Stimulated activated CD8-positive, alpha-beta memory T cell treated with anti-CD3 and anti-CD28 coated beads, Interleukin-15, amount 100 ng/mL, for 48 hours (primary cell): ENCODE data around the gene ATF6B.
"Not testable (repeated sequence)": the region's sequence is repeated elsewhere in the genome, so short reads cannot be mapped to it uniquely, and the experiment has no call there.

Source experiments
- DNase-seq, 2 donors: peaks; one replicate each; pipeline ENCODE4 v3.0.0-alpha.2; 2020; ENCODE audit warnings: low read depth in 2 of 2

The ATF6B gene

DNA sequence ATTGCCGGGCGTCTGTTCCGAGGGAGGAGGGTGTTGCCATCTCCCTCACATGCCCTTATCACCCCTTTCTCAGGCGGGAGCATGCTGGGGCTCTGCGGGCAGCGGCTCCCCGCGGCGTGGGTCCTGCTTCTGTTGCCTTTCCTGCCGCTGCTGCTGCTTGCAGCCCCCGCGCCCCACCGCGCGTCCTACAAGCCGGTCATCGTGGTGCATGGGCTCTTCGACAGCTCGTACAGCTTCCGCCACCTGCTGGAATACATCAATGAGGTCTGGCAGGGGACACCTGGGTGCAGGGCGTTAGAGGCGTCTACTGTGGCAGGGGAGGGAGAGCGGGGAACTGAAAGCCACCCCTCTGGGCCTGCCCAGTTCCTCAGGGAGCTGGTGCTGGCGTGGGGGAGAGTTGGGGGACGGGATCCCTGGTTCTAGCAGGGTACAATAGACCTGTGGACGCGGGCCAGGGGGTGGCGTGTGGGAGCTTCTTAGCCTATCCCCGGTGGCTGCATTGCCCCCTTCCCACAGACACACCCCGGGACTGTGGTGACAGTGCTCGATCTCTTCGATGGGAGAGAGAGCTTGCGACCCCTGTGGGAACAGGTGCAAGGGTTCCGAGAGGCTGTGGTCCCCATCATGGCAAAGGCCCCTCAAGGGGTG is 26.6 kb upstream of the ATF6B start:
- DNase-seq: peak; percentile 46 to 48

DNA sequence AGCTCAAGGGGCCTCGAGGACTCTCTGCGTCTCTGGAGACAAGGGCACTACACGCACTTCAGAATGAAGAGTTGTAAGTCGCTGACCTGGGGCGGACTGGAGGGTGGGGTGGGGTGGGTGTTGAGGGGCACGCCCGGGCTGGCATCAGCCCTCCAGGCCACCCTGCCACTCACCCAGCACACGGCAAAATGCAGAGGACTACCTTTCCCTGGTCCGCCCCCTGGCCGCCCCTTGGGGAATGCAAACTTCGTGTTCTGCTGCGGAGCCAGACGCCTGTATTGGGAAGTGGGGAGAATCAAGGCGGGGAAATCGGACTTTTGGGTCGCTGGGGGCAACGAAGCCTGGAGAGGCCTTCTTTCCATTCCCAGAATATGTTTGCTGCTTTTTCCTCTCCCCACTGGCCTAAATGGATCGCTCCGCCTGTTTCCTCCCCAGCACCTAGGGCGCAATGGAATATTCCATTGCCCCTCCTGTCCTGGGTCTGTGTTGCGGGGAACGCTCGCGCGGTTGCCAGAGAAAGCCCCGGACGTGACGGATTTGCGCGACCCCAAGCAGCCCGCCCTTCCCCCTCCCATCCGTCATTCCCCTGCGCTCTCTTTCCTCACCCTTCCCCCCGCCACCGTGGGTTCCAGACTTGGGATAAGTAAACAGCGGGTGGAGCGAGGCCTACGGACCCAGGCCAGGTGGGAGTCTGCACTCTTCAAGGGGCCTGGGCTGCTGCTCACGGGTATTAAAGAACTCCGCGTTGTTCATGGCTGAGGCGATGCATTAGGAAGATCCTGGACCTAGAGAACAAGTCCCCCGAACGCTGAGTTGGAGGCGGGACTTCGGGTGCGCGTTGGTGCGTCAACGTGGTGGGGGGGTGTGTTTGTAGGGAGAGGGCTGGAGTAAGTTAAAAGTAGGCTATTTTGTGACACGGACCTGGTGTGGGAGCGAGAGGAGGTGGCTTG is 25.8 kb upstream of the ATF6B start, which contains the start of gene PPT2:
PPT2 (plus strand) TSS at position 578 of the 950 bp plus-strand sequence. CDS start 454 bp downstream, outside the sequence.
- DNase-seq: peak; percentile 77 to 81

DNA sequence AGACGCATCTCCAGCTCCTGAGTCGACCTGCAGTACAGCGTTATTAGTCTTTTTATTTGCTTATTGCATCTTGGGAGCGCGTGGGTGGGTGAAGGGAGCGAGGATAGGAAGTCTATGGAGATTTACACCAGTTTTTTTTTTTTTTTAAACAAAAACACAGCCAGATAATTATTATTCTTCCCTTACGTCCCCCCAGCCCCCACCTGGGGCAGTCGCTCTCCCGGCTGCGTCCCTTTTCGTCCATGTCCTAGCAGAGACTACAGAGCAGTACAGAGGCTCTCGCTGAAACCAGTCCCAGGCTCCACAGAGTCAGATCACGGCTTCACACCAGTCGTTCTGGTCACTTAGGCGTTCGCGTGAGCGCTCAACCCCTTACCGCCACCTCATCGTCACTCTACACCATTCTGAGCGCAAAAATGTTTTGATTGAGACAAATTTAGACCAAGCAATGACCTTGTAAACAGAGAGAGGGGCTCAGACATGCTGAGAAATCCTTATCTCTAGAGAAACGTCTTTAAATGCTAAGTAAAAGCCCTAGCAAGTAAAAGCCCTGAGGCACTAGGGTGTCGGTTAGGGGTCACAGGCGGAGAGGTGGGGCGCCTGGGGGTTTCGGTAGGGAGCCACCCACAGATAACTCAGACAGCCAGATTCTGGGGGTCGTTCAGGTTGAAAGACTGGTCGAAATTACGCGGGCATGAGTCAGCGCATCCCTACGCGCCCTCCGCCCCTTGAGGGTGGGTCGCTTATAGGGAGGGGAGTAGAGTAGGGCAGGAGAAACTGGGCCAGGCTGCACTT is 24.9 kb upstream of the ATF6B start:
- DNase-seq: no peak

DNA sequence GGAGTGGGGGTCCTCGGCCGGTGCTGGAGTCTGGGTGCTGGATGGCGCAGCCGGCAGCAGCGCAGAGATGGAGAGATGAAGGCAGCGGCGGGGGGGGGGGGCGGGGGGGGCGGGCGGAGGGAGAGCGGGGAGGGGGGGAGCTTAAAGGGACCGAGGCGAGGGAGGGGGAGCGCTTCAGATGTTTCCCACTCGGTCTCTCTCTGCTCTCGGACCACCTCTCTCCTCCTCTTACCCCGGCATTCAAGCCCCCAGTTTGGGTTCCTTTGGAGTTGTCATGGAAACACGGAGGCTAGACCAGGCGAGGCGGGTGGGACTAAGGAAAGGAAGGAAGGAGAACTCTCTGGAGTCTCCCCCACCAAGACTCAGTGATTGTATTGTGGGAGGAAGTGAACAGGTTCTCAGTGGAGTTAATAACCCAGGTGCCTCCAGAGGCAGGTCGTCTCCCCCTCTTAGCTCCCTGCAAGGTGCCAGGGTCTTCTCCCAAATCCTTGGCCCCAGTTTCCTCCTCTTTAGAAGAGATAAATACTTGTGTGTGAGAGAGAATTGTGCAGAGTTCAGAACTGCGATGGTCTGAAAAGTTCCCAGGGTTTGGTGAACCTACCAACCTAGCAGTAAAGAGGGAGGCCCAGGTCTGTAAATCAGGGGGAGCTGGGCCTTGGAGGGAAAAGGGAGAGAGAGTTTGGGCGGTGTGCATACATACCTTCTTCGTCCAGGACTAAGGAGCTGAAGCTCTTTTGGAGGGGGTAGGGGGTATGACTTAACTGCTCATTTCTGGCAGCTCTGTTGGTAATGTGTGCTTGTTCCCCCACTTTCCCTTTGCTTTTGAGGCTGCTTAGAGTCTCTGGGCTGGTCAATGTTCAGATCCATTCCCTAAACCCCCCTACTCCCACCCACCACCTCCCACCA is 24.1 kb upstream of the ATF6B start, which contains the start of gene PRRT1:
PRRT1 (minus strand) TSS at position 77 of the 906 bp plus-strand sequence. CDS start 112 bp downstream, outside the sequence.
- no peak for DNase-seq

DNA sequence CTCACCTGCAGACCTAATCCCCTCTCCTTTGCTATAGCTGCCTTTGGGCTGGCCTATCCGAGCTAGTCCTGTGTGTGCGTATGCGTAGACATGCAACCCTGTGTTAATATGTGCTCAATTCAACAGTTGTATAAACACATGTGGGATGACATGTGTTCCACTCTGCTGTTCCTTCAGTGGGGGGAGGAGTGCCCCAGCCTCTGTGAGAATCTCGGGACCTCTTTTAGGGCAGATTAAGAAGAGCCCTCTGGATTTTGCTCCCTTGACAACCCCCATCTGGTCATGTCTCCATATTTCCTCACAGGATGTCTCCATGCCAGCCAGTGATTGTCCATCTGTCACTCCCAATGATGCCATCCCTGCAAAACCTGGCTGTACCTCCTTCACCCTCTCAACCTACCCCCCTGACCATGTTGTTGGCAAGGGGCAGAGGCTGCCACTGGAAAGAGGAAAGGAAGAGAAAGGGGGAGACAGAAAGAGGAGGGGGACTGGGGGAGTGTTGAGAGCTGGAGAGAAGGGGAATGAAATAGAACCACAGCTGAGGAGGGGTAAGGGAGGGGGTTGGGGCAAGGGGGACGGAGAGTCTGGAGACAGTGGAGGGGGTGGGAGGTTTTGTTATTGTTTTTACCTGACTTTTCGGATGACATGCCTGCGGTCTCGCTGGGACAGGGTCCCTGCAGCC is 23.3 kb upstream of the ATF6B start:
- no peak for DNase-seq

DNA sequence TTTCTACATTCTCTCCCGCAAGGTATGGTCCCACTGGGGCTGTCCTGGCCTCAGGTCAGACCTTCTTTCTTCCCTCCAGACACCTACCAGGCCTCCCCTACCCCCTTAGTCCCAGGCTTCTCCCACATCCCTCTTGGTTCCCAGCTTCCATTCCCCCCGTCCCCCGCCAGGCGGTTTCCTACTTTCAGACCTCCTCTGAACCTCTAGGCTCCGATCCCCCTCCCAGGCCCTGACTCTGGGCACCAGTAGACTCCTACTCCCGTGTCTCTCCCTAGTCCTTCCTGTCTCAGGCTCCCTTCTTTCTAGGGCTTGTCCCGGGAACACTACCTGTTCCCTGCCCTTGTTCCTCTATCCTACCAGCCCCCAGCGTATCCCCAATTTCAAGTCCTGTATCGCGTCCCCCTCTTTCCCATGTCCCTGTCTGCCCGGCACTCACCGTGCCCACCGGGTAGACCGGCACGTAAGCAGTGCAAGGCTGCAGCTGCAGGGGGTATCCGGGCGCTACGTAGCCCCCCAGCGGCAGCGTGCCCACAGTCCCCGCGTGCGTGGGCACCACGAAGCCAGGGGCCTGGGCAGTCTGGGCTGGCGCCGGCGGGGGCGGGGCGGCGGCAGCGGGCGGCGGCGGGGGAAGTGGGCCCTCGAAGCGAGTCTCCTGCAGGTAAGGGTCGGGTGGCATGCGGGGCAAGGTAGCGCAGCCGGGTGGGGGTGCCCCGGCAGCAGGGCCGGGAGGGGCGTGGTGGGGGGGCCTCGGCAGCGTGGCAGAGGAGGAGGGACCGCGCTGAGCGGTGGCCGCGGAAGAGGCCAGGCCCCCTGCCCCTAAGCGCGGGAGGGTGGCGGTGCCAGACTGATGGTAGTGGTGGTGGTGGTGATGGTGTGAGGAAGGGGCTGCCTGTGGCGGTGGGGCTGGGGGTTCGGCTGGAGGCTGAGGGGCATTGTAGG is 22.2 kb upstream of the ATF6B start:
- DNase-seq: no peak

DNA sequence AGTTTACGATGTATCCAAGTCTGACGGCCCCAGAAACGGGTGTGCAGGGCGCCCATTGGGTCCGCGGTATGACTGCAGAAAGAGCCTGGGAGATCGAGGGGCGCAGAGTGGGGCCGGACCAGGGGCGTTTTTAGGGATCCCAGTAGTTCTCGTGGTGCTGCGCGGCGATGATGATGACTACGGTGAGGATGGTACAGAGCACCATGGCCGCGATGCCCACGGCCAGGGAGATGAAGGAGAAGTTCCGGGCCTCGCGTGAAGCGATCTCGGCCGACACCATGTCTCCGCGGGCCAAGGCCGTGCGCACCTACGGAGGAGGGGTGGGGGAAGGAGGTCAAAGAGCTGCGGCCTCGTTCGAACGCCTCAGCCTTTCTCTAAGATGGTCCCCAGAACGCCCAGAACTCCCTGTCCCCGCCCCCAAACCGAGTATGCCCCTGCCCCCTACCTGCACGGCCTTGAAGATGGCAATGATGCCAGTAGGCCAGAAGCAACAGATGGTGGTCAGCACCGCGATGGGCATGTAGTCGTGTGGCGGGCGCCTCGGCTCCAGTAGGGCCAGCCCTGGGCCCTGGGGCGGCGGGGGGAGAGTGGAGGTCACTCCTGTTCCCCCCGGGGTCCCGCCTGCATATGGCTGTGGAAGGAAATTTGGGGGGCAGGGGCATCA is 21.2 kb upstream of the ATF6B start:
- no peak for DNase-seq

DNA sequence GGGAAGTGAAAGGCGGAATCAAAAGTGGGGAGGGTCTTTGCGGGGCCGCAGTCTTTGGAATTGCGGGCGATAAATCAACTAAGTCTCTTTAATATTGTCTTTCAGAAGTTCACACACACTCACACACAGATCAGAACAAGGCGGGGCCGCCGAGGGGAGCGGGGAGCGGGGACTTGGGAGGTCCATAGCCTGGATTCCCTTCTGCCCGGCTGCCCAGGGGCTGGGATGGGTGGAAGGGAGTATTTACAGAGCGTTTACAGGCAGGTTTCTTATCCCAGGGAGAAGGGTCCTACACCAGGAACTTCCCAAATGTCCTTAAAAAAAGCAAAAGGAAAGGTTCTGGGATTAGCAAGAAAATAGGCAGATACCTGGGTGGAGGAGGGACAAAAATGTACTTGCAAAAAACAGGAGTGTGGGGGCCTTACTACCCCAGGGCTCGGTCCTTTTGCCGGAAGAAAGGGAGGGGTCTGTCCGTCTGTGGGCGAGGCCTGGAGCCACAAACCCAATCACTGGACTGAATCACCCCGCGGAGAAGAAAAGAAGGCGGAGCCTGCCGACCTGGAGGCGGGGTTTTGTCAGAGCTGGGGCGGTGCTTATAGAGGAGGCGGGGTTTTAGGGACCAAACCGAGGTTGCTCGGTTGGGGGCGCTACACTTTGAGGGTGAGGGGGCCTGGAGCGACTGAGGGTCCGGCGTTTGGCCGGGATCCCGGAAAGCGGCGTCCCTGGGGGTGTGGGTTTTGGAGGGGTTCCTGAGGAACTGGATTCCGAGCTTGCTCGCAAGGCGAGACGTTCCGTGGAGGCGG is 20.4 kb upstream of the ATF6B start:
- DNase-seq: peak; percentile 38 to 58

DNA sequence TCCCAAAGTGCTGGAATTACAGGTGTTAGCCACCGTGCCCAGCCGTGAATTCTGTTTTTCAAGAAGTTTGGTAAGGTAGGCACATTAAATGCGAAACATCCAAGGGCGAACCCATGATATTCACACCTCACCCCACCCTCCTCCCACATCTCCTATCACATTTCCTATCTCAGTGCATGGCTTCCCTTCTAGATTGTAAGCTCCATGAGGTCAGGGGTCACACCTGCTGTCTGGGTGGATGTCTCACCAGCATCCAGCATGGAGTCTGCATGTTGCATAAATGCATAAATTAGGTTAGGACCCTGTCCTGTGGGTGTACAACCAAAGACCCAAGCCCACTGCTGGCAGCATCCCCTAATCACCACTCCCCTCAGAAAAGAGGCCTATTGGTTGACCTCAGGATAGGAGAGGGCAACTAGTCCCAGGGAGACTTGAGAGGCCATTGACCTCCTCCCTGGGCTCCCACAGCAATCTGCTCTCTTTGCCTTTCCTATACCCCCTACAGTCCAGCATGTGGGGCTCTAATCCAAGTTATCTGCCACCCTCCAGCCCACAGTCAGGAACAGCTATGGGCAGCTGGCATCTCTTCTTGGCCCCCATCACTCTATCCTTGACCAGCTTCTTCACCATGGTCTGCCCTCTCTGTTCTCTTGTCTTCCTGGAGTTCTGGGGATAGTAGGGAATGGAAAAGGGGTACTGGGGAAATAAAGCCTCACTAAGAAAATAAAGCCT is 19.5 kb upstream of the ATF6B start:
- DNase-seq: no peak

DNA sequence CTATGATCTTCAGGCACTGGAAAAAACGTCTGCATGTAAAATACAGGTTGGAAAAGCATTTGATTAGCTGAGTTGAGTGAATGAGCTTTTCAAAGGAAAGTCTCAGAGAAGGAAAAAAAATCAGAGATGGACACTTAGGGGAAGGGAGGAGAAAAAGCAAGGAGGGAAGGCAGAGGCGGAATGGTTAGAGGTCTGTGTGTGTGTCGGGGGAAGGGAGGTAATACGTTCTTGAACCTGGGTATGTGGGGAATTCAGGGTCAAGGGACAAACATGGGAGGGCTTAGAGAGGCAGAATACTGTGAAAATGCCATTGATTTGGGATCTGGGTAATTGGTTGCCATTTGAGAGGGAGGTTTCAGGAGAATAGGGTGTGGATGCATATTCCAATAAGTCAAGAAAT is 18.6 kb upstream of the ATF6B start:
- DNase-seq: no peak

DNA sequence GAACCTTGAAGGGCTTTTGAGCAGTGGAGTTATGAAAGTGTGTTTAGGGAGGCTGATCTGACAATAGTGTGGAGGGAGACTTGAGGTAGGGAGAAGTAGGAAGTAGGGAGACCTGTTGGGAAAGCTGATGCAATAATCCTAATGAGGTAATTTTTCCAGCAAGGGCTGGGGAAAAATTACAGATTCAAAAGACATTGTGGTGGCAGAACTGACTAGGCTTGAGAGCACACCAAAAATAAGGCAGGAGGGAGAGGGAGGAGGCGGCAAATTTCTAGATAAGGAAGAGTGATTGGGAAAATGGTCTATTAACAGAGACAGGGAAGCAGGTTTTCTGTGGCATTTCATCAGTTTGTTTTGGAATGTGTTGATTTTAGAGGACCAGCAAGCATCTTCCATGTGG is 18.2 kb upstream of the ATF6B start:
- no peak for DNase-seq

DNA sequence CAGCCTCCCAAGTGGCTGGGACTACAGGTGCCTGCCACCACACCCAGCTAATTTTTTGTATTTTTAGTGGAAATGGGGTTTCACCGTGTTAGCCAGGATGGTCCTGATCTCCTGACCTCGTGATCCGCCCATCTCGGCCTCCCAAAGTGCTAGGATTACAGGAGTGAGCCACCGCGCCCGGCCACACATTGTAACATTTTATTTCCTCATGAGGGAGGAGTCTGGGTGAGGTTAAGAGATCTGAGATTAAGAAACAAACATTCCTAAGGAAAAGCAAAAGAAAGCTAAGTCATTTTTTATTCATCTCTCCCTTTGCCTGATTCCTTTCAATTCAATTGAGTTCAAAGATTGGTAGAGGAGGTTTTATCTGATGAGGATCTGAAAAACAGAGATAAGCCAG is 16.2 kb upstream of the ATF6B start:
- DNase-seq: not testable (repeated sequence)

DNA sequence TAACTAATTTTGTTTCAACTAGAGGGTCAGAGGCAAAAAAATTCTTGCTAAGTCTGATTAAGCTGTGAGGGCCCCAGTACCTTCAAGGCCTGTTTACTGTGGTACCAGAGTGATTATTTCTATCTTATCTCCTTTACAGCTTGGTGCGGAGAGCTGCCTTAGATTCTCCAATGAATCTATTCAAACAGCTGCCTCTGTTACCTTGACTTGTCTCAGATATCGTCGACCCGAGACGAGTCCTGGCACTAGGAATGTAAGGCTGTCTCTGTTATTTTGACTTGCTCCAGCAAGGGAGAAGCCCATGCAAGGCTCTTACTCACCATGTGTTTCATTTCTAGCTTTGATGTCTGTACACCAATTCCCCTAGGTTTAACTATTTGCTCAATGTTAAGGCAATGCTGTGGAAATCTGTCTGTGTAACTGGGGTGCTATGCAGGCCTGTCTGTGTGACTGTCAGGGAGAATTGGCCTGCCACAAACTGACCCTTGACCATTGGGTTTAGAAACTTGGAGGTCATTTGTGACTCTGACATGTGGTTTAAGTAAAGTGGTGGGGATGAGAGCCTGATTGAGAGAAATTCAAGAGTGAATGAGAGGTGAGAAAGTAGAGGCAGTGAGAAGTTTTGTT is 12.5 kb upstream of the ATF6B start:
- DNase-seq: no peak

DNA sequence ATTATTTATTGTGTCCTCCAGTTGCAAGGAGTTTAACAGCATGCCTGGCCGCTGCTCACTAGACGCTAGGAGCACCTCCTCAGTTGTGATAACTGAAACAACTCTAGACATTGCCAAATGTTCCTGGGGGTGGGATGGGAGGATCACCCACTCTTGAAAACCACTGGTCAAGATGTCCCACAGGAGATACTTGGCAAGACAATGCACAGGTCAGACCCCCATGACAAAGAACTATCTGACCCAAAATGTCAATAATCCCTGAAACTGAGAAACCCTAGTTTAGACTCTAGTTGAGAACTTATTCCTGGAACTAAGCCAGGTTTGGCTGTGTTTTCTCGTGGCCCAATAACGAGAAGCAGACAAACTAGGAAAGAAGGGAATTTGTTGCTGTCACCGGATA is 11.5 kb upstream of the ATF6B start:
- DNase-seq: no peak

DNA sequence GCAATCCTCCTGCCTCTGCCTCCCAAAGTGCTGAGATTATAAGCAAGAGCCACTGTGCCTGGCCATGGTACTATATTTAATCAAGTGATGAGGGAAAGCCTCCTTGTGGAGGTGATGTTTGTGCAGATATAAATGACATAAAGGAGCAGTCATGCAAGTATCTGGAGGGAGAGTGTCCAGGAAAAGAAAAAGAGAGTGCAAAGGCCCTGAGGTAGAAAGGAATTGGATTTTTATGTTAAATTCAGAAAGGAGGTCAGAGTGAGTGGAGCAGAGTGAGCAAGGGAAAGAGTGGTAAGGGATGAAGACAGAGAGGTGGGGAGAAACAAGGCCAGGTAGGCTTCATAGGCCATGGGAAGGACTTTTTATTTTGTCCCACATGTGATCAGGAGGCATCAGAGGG is 9.4 kb upstream of the ATF6B start:
- no peak for DNase-seq

DNA sequence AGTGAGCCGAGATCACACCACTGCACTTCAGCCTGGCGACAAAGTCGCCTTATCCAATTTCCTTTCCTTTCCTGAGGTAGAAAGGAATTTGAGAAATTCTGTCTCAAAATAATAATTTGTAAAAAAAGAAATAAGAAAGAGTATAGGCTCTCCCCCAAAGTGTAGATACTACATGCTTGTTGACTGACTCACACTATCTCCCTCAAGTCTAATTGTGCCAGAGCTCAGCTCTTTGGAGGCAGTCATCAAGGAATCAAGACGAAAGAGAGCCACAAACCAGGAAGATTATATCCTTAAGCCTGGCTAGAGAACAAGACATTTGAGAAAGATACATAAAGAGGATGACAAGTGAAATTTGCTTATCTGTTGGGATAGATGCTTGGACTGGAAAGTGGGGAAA is 5.7 kb upstream of the ATF6B start:
- DNase-seq: no peak

DNA sequence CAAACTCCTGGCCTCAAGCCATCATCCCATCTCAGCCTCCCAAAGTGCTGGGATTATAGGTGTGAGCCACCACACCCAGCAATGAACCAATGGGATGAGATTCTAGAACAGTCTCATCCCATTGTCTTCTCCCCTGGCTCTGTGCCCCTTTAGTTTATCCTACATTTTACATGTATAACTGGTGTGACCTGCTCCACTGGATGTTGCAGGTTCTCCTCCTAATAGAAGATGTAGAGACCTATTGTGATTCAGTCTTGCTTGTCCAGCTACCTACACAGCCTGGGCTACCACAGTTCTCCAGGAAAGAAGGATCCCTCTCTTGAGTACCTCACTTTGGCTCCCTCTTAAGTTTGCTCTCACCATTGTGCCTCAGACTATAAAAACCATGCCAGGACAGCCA is 4.1 kb upstream of the ATF6B start:
- no peak for DNase-seq
